H54 (cell line): ENCODE data around the gene PRKCB.
"Not testable (repeated sequence)": the region's sequence is repeated elsewhere in the genome, so short reads cannot be mapped to it uniquely, and the experiment has no call there.

Experiments
- DNase-seq: peaks from one replicate; pipeline ENCODE4 v3.0.0; 2011; ENCODE audit warnings: low spot score, mixed read lengths; ENCODE audit not compliant: insufficient read length
- FAIRE-seq: peaks from 3 replicates; lab custom pipeline; 2011; peaks lifted over from hg19 to GRCh38; lab: Jason Lieb, UNC
- POLR2A ChIP-seq: IDR thresholded peaks from 2 replicates; pipeline ENCODE4 v1.6.1; 2011; ENCODE audit warnings: low read depth, mild to moderate bottlenecking, low read length

PRKCB gene

DNA sequence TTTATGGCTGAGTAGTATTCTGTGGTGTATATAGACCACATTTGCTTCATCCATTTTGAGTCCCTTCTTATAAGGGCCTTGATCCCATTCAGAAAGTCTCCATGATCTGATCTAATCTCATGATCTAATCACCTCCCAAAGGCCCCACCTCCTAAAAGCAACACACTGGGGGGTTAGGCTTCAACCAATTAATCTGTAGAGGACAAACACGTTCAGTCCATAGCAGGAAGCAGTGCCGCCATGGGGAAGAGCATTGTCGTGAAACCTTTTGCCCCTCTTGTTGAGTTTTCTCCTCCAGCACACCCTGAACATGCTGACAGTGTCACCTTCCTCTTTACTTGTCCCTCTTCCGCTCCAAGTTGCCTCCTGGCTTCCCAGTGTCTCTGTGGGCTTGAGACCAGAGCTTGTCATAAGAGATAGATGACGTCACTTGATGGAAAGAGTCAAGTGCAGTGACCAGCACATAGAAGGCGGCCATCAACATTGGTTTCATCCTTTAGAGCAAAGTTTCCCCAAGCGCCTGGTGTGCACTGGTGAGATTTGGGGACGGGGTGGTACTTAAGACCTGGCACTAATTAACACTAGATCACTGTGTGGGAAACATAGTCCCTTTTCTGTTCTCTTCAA lies 74.1 kb downstream of the PRKCB start:
- no peak for TF ChIP-seq POLR2A
- DNase-seq, result no peak
- no peak for FAIRE-seq

DNA sequence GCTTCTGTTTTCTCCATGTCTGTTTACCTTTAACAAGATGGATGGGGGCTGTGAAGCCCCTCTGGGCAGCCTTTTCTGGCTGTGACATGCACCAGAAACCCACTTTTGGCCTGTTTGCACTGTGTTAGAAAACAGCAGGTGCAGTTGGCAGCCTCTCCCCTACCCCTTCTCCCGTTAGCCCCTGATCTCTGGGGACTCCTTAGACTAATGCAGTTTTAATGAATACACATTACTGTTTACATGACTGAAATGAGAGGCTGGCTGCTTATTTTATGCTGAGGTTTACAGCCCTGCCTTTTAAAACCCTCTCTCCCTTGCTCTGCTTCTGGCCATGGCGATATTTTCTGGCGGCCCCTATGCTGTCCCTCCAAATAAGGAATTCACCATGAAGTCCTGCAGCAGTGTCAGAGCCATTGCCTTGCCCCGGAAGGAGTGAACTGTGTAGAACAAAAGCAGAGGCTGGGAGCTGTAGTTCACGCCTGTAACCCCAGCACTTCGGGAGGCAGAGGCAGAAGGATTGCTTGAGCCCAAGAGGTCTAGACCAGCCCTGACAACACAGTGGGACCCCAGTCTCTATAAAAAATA lies 79.3 kb downstream of the PRKCB start:
- no peak for DNase-seq
- FAIRE-seq, result no peak
- no peak for TF ChIP-seq POLR2A

DNA sequence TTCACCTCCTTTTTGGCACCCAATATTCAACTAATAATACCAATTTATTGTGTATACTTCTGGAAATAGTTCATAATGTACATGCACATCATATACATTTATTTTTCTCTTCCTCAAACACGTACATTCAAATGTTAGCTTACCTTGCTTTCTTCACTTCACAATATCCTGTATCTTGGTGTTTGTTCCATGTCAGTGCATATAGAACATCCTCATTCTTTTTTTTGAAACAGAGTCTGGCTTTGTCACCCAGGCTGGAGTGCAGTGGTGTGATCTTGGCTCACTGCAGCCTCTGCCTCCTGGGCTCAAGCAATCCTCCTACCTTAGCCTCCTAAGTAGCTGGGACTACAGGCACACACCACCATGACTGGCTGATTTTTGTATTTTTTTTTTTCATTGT lies 80.8 kb downstream of the PRKCB start:
- not testable (repeated sequence) for FAIRE-seq, DNase-seq

DNA sequence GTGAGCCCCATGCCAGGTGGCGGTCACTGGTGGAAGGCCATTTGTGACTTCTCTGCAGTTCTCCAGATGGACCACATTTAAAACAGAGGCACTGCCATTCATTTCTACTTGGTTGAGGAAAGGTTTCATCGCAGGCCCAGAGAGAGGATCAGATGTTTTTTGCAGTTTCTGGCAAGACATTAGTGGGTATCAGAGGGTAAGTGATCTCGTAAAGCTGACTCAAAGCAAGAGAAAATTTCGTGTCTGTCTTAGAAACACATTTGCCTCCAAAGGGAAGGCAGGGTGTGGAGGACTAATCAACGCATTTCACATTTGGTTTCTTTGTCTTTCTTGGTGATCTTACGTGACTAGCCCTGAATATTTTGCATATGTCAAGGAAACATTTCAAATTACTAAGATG lies 81.8 kb downstream of the PRKCB start:
- TF ChIP-seq POLR2A, result no peak
- FAIRE-seq (no peak), DNase-seq (no peak)

DNA sequence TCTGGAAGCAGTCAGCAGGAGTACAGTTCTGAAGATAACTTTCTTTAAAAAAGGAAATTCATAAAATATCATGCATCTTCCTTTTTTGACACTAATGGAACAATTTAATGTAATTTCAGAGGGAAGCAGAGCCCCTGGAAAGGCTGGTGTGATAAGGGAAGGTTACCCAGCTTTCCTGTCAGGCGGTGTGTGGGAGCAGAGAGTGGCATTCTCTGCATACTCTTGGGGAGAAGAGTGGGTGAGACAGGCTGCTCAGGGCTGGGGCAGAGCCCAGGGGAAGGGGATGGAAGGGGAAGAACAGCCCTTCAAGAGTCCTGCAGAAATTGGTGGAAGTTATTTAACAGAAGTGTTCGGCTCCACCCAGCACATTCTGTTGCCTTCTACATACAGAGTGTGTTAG lies 84.7 kb downstream of the PRKCB start:
- TF ChIP-seq POLR2A, result no peak
- no peak for FAIRE-seq
- no peak for DNase-seq

DNA sequence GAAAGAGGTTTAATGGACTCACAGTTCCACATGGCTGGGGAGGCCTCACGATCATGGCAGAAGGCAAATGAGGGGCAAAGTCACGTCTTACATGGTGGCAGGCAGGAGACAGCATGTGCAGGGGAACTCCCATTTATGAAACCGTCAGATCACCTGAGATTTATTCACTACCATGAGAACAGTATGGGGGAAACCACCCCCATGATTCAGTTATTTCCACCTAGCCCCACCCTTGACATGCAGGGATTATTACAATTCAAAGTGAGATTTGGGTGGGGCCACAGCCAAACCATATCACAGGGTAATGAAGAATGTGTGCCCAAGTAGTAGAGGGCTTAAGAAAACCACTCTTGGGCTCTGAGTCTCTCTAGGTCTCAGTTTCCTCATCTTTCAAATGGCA lies 85.1 kb downstream of the PRKCB start:
- no peak for DNase-seq
- no peak for TF ChIP-seq POLR2A
- FAIRE-seq, result no peak

DNA sequence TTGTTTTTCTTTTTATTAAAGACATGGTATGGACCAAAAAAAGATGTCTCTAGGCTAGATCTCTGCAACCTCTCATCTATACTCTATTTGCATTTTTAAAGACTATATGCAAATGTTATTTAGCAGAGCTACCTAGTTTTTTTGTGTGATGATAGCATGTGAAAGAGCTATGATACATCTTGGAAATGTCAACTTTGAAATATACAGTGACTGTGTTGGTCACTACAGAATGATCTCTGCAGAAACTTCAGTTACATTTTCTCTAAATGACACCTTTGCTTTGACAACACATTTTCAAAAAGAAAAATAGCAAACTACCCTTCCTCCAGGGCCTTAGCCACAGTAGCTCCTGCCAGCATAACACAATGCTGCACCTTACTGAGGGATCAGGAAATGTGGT lies 86.6 kb downstream of the PRKCB start:
- DNase-seq (no peak), FAIRE-seq (no peak)
- TF ChIP-seq POLR2A, result no peak

DNA sequence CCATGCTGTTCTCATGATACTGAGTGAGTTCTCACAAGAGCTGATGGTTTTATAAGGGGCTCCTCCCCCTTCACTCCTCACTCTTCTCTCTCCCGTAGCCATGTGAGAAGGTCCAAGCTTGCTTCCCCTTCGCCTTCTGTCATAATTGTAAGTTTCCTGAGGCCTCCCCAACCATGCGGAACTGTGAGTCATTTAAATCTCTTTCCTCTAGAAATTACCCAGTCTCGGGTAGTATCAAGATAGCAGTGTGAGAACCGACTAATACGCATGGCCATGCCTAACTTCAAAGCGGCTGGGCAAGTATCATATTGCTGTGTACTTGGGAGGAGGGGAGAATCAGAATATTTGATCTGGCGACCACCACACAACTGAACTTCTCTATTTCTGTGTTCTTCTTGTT lies 88.3 kb downstream of the PRKCB start:
- DNase-seq (no peak), FAIRE-seq (no peak)
- no peak for TF ChIP-seq POLR2A

DNA sequence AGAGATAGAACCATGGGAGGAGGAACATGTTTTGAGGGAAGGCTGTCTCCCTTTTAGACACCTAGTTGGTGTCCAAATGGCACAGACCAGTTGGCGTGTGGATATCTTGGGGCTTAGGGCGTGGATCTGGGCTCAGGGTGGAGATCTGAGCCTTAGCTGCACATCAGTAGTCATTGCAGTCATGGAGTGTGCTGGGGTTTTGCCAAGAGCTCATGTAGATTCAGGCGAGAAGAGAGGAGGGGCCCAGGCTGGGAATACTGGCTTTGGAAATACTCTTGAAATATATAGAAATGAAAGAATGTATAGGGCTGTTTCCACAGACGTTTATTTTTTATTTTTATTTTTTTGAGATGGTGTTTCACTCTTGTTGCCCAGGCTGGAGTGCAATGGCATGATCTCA lies 92.0 kb downstream of the PRKCB start:
- TF ChIP-seq POLR2A, result no peak
- FAIRE-seq (no peak), DNase-seq (no peak)

DNA sequence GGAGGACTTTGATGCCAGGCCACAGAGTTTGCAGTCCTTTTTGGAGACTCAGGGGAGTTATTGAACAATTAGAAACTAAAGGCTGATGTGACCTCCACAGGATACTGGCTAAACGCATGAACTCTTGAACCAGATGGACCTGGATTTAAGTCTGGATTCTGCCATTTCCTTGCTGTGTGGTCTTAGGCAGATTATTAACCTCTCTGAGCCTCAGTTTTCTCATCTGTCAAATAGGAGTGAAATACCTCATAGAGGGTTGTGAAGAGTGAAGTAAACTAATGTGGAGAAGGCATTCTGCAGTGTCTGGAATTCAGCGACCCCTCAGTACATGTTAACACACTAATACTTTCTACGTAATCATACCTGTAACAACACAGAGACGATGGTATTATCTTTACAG lies 93.5 kb downstream of the PRKCB start:
- DNase-seq, result no peak
- FAIRE-seq, result no peak
- no peak for TF ChIP-seq POLR2A

DNA sequence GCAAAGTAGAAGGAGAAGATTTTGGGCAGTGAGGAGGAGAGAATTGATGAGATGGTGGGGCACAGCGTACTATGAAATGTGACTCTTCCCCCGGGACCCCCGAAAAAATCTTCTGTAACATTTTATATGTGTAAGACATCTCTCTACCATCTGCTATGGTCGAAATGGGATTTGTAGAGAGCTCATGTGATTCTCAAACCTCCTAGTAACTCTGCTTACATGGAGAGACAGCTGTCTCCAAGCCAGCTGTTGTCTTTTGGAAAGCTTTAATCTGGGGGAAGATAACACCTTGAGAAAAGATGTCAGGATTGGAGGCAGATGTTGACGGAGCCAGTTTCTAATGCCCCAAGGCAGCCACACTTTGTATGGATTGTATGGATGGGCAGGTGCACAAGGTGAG lies 94.1 kb downstream of the PRKCB start:
- FAIRE-seq, result no peak
- TF ChIP-seq POLR2A, result no peak

DNA sequence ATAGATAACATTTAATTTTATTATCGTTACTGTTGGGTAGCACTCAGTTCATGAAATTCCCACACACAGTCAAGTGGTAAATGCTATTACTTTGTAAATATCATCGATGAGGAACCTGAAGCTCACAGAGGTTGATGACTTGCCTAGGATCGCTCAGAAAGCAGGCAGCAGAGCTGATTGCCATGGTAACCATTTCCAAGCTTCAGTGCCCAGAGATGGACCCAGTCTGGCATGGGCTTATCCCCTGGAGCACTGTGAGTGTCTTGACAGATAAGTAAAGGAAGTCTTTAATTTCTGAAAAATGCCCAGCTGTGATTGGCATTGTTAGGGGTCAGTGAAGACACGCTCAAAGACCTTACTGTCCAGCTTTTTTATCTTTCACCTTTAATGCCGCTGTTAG lies 95.0 kb downstream of the PRKCB start:
- TF ChIP-seq POLR2A, result no peak
- no peak for FAIRE-seq
- DNase-seq, result no peak

More for the DNA sequence above, 94.1 kb downstream of the PRKCB start:
- DNase-seq, result no peak

DNA sequence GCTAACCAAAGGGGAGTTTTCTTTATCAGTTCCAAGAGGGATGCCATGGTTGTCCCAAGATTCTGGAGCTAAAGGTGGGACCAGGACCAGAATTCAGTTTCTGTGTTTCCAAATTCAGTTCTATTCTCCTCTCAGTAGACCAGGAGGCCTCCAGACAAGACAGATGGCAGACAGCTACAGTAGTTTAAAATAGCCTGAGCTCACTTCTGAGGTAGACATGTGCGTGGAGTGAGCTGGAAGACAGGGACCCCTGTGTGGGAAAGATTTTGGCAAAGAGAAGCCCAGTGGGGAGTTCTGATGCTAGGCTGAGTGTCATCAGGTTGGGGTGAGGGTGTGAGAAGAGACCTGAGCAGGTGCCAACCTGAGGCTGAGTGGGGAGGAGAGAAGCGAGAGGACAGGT lies 95.4 kb downstream of the PRKCB start:
- TF ChIP-seq POLR2A, result no peak
- DNase-seq (no peak), FAIRE-seq (no peak)

DNA sequence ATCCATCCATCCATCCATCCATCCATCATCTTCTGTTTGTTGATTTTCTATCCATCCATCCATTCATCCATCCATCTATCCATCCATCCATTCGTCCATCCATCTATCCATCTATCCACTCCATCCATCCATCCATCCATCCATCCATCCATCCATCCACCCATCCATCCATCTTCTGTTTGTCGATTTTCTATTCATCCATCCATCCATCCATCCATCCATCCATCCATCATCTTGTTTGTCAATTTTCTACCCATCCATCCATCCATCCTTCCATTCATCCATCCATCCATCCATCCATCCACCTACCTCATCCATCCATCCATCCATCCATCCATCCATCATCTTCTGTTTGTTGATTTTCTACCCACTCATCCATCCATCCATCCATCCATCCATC lies 97.9 kb downstream of the PRKCB start:
- FAIRE-seq, DNase-seq: not testable (repeated sequence)

DNA sequence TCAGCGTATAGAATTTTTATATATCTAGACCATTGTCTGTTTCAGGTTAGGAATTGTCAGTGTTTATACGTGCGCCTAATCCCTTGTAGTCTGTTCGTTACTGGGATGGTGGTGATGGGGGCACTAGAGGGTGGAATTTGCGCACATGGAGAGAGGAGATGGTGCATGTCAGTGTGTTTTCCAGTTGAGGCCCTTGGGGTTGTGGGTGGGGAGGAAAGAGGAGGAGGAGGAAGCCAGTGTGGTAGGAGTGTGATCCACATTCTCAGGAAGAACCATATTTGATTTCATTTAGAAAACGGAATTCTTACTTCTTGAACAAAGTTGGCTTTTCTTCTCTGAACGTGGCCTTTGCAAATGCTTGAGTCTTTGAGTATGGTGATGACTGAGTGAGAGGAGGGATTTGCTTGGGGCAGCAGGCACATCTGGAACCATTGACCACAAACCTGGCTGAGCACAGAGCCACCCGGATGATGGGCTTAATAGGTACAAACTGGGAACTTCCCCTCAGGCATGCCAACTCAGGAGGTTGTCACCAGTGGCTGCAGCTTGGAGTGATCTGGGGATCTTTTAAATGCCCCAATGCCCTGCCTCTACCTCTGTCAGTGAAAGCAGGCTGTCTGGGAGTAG lies 98.9 kb downstream of the PRKCB start:
- no peak for TF ChIP-seq POLR2A
- FAIRE-seq (no peak), DNase-seq (no peak)
